A673 (cell line): ENCODE results near the gene CLIC5. TPM values are rescaled to one million over a fixed set of nuclear protein-coding genes. Genes with fewer than 3 reads are reported as not detected.

ENCODE experiments used
- BruUV-seq: library from RNA; stranded (reverse); fragments of 400-500 nt; replicated peaks from 2 replicates; lab custom pipeline; 2021; lab: Mats Ljungman, UMichigan
- CTCF ChIA-PET: fragments of 300-600 bp; sonication (Branson Sonifier 250); formaldehyde crosslinking; loops from one replicate; lab custom pipeline; 2022; ENCODE audit warnings: antibody characterized with exemption; lab: Charles Lee
- POLR2A ChIA-PET: fragments of 300-600 bp; sonication (Branson Sonifier 250); formaldehyde crosslinking; loops from one replicate; lab custom pipeline; 2022; ENCODE audit warnings: antibody characterized with exemption; ENCODE audit not compliant: low non-redundant PET; lab: Charles Lee
- DNase-seq: peaks from one replicate; pipeline ENCODE4 v3.0.0-alpha.2; 2015; ENCODE audit warnings: low spot score
- H3K27ac ChIP-seq: fragments of 200-600 bp; sonication (generic); 2 replicates; pipeline ENCODE4 v1.5.1; 2016; ENCODE audit warnings: mixed run types, low read depth, mild to moderate bottlenecking, mixed read lengths, antibody characterized with exemption, low read length; ENCODE audit not compliant: poor library complexity, severe bottlenecking
- H3K27me3 ChIP-seq: fragments of 200-600 bp; sonication (generic); replicated peaks from 2 replicates; pipeline ENCODE4 v1.6.1; 2017; ENCODE audit warnings: mixed run types, low read depth, mild to moderate bottlenecking, mixed read lengths, antibody characterized with exemption, low read length; ENCODE audit not compliant: insufficient read depth, poor library complexity
- H3K36me3 ChIP-seq: fragments of 200-600 bp; sonication (generic); 2 replicates; pipeline ENCODE4 v1.6.1; 2016; ENCODE audit warnings: mixed run types, mild to moderate bottlenecking, mixed read lengths, antibody characterized with exemption, low read length; ENCODE audit not compliant: insufficient read depth, poor library complexity, severe bottlenecking
- H3K4me1 ChIP-seq: fragments of 200-600 bp; sonication (generic); 2 replicates; pipeline ENCODE4 v1.6.1; 2017; ENCODE audit warnings: mixed run types, mild to moderate bottlenecking, mixed read lengths, antibody characterized with exemption, low read length; ENCODE audit not compliant: insufficient read depth, poor library complexity, severe bottlenecking
- H3K4me3 ChIP-seq: fragments of 200-600 bp; sonication (generic); 2 replicates; pipeline ENCODE4 v1.5.1; 2016; ENCODE audit warnings: low read depth, mixed run types, mild to moderate bottlenecking, mixed read lengths, low read length; ENCODE audit not compliant: poor library complexity, severe bottlenecking
- H3K9me3 ChIP-seq: fragments of 200-600 bp; sonication (generic); 2 replicates; pipeline ENCODE4 v1.6.1; 2016; ENCODE audit warnings: mixed run types, low read depth, mild to moderate bottlenecking, mixed read lengths, antibody characterized with exemption, low read length; ENCODE audit not compliant: poor library complexity, severe bottlenecking
- EZH2 ChIP-seq: fragments of 200-600 bp; sonication (generic); IDR thresholded peaks from 2 replicates; pipeline ENCODE4 v1.6.1; 2017; ENCODE audit warnings: borderline replicate concordance, low read depth, mild to moderate bottlenecking, mixed read lengths, antibody characterized with exemption, low read length; ENCODE audit not compliant: poor library complexity, severe bottlenecking
- intact Hi-C: fragments of 100-400 bp; cut with micrococcal nuclease; formaldehyde crosslinking; loops from one replicate; pipeline ENCODE4 v1.10.0; 2022; ENCODE audit not compliant: unreplicated experiment
- total RNA-seq: library from RNA; stranded (reverse); gene quantifications from 2 replicates; pipeline ENCODE4 v1.2.3, GENCODE V29; 2021
- TF ChIP-seq, protein P1 (sequence below): fragments of 300-800, 200-600 bp; sonication (generic); conservative IDR thresholded peaks from 2 replicates; pipeline ENCODE4 v1.5.1; 2017; ENCODE audit warnings: low read depth, mild to moderate bottlenecking, antibody characterized with exemption, low read length, moderate library complexity, mixed read lengths

CLIC5 gene
- total RNA-seq, 1 experiment from 2014 or later = not detected

- Histone ChIP-seq H3K27ac (no peak overlapping the region), H3K9me3 (no peaks in the 10 kb centered on the region), H3K4me3 (no peak overlapping the region), H3K27me3 (no peaks in the 10 kb centered on the region), H3K36me3 (no peaks in the 10 kb centered on the region), H3K4me1 (no peaks in the 10 kb centered on the region)
- intact Hi-C loops = no loop called here
- TF ChIP-seq, protein P1, sequence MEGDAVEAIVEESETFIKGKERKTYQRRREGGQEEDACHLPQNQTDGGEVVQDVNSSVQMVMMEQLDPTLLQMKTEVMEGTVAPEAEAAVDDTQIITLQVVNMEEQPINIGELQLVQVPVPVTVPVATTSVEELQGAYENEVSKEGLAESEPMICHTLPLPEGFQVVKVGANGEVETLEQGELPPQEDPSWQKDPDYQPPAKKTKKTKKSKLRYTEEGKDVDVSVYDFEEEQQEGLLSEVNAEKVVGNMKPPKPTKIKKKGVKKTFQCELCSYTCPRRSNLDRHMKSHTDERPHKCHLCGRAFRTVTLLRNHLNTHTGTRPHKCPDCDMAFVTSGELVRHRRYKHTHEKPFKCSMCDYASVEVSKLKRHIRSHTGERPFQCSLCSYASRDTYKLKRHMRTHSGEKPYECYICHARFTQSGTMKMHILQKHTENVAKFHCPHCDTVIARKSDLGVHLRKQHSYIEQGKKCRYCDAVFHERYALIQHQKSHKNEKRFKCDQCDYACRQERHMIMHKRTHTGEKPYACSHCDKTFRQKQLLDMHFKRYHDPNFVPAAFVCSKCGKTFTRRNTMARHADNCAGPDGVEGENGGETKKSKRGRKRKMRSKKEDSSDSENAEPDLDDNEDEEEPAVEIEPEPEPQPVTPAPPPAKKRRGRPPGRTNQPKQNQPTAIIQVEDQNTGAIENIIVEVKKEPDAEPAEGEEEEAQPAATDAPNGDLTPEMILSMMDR = no peak
- no peak for TF ChIP-seq EZH2
- POLR2A ChIA-PET = no interaction called here
- CTCF ChIA-PET = no interaction called here
- BruUV-seq = no TSS peak
- no peak for DNase-seq
Observed at GRCh38 chr6:45836984-45837383, 178.7 kb downstream of the CLIC5 start.

- TF ChIP-seq EZH2 = no peak
- TF ChIP-seq, protein P1 = no peak
- DNase-seq = no peak
- Histone ChIP-seq H3K27ac (no peak overlapping the region), H3K4me1 (no peaks in the 10 kb centered on the region), H3K4me3 (no peak overlapping the region), H3K9me3 (no peaks in the 10 kb centered on the region), H3K27me3 (no peaks in the 10 kb centered on the region), H3K36me3 (no peaks in the 10 kb centered on the region)
- BruUV-seq = no TSS peak
- ChIA-PET POLR2A (no interaction called here), CTCF (no interaction called here)
- intact Hi-C loops = no loop called here
Observed at GRCh38 chr6:45836438-45836824, 179.2 kb downstream of the CLIC5 start.

GRCh38 chr6:45835721-45836437 lies 179.8 kb downstream of the CLIC5 start:
- BruUV-seq = no TSS peak
- Histone ChIP-seq H3K4me1 (no peaks in the 10 kb centered on the region), H3K36me3 (no peaks in the 10 kb centered on the region), H3K27me3 (no peaks in the 10 kb centered on the region), H3K9me3 (no peaks in the 10 kb centered on the region), H3K27ac (no peak overlapping the region), H3K4me3 (no peak overlapping the region)
- POLR2A ChIA-PET = no interaction called here
- intact Hi-C loops = no loop called here
- CTCF ChIA-PET = no interaction called here
- no peak for TF ChIP-seq EZH2
- TF ChIP-seq, protein P1 = no peak
- no peak for DNase-seq
